Mucosa of stomach (tissue), 1 donor: ENCODE results near the gene HSBP1.

ENCODE experiments used
- H3K27me3 ChIP-seq: one replicate; pipeline ENCODE4 v1.7.0; 2013; ENCODE audit warnings: mild to moderate bottlenecking, low read length; ENCODE audit not compliant: control insufficient read depth, insufficient read depth
- H3K36me3 ChIP-seq: one replicate; pipeline ENCODE4 v1.7.0; 2013; ENCODE audit warnings: low read length; ENCODE audit not compliant: control insufficient read depth, insufficient read depth
- H3K4me1 ChIP-seq: one replicate; pipeline ENCODE4 v1.7.0; 2013; ENCODE audit warnings: mild to moderate bottlenecking, low read length; ENCODE audit not compliant: control insufficient read depth, insufficient read depth
- H3K4me3 ChIP-seq: one replicate; pipeline ENCODE4 v1.7.0; 2013; ENCODE audit warnings: low read length
- H3K9ac ChIP-seq: one replicate; pipeline ENCODE4 v1.7.0; 2013; ENCODE audit warnings: mild to moderate bottlenecking, low read length, moderate library complexity
- H3K9me3 ChIP-seq: one replicate; pipeline ENCODE4 v1.7.0; 2013; ENCODE audit warnings: mild to moderate bottlenecking, low read length, moderate library complexity; ENCODE audit not compliant: control insufficient read depth
- donor health status: Pancreatic carcinoma.

Gene HSBP1

DNA sequence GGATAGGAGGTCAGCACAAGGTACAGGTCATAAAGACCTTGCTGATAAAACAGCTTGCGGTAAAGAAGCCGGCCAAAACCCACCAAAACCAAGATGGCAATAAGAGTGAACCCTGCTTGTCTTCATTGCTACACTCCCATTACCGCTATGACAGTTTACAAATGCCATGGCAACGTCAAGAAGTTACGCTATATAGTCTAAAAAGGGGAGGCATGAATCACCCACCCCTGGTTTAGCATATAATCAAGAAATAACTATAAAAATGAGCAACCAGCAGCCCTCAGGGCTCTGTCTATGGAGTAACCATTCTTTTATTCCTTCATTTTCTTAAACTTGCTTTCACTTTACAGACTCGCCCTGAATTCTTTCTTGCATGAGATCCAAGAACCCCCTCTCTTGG lies 1.0 kb upstream of the HSBP1 start:
- H3K27me3 ChIP-seq: no peaks in the 10 kb centered on the region
- H3K4me1 ChIP-seq: peaks cover 18% of the 10 kb centered on the region
- H3K9ac ChIP-seq: no peak overlapping the region
- no peaks in the 10 kb centered on the region for H3K9me3 ChIP-seq
- H3K36me3 ChIP-seq: no peaks in the 10 kb centered on the region
- no peak overlapping the region for H3K4me3 ChIP-seq

DNA sequence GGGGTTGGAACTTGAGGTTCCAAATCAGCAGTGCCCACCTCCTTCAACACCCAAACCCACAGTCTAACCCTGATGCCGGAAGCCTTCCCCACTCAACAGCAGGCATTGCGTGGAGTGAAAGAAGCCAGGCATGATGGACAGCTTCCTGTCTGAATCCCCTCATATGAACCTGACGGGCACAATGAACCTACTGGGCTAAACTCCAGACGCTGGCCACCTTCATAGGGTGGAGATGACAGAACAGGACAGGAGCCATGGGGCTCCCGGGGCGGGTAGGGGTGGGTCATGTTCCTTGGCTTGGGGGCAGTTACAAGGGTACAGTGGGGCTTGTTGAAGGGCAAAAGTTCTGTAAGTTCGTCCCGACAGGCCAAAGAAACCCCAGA lies 460 bp upstream of the HSBP1 start:
- peaks cover 18% of the 10 kb centered on the region for H3K4me1 ChIP-seq
- H3K9ac ChIP-seq: no peak overlapping the region
- H3K27me3 ChIP-seq: no peaks in the 10 kb centered on the region
- no peaks in the 10 kb centered on the region for H3K36me3 ChIP-seq
- peak overlapping the region; percentile 88 for H3K4me3 ChIP-seq
- no peaks in the 10 kb centered on the region for H3K9me3 ChIP-seq

DNA sequence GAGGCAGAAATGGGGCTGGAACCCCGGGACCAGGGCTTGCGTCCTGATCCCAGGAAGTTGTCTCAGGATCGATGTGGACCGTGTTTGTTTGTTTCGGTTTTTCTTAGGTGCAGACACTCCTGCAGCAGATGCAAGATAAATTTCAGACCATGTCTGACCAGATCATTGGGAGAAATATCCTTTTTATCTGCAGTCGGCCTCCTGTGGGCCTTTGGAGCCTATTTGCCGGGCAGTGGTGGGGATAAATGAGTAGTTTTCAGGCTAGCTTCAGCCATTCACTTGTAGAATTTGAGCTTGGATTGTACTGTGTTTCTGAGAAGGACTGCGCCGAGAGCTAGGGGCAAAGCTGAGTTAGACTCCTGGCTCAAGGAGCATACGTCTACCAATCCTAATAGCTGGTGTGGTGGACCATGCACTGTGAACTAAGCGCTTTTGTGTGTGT lies 816 bp downstream of the HSBP1 start:
- H3K36me3 ChIP-seq: no peaks in the 10 kb centered on the region
- peaks cover 18% of the 10 kb centered on the region for H3K4me1 ChIP-seq
- no peaks in the 10 kb centered on the region for H3K27me3 ChIP-seq
- H3K9ac ChIP-seq: peak overlapping the region; percentile 94
- H3K9me3 ChIP-seq: no peaks in the 10 kb centered on the region
- peak overlapping the region; percentile 88 for H3K4me3 ChIP-seq

DNA sequence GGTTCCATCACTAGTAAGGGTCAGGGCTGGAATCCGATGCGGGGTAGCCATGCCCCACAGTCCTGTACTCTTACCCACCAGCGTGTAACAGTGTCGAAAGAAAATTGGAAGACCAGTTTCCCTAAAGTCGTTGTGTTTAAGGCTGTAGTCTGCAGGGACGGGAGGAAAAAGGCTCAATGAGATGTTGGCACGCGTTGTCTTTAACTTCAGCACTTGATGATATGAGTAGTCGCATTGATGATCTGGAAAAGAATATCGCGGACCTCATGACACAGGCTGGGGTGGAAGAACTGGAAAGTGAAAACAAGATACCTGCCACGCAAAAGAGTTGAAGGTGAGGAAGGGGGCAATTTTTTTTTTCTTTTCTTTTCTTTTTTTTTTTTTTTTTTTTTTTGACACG lies 1.3 kb downstream of the HSBP1 start:
- H3K27me3 ChIP-seq: no peaks in the 10 kb centered on the region
- peaks cover 15% of the 10 kb centered on the region for H3K4me1 ChIP-seq
- H3K9ac ChIP-seq: peak overlapping the region; percentile 94
- no peaks in the 10 kb centered on the region for H3K36me3 ChIP-seq
- peak overlapping the region; percentile 88 for H3K4me3 ChIP-seq
- no peaks in the 10 kb centered on the region for H3K9me3 ChIP-seq

DNA sequence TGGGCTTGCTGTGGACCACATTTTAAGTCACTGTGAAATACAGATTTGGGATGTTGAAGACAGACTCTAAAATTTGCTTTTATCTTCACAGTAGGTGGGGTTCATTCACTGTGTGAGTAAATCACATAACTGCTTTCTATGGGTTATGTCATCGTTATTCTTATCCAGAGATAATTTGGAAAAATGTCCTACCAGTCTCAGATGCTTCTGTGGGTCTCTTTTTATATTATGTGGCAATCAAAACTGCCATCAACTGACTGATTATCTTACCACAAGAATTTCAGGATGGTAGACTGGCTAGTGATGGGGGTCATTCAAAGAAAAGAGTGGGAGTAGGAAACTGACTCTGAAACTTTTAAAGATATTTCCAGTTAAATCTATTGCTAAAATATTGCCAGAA lies 3.1 kb downstream of the HSBP1 start:
- no peak overlapping the region for H3K4me3 ChIP-seq
- H3K4me1 ChIP-seq: peaks cover 12% of the 10 kb centered on the region
- no peak overlapping the region for H3K9ac ChIP-seq
- no peaks in the 10 kb centered on the region for H3K27me3 ChIP-seq
- no peaks in the 10 kb centered on the region for H3K9me3 ChIP-seq
- H3K36me3 ChIP-seq: no peaks in the 10 kb centered on the region

DNA sequence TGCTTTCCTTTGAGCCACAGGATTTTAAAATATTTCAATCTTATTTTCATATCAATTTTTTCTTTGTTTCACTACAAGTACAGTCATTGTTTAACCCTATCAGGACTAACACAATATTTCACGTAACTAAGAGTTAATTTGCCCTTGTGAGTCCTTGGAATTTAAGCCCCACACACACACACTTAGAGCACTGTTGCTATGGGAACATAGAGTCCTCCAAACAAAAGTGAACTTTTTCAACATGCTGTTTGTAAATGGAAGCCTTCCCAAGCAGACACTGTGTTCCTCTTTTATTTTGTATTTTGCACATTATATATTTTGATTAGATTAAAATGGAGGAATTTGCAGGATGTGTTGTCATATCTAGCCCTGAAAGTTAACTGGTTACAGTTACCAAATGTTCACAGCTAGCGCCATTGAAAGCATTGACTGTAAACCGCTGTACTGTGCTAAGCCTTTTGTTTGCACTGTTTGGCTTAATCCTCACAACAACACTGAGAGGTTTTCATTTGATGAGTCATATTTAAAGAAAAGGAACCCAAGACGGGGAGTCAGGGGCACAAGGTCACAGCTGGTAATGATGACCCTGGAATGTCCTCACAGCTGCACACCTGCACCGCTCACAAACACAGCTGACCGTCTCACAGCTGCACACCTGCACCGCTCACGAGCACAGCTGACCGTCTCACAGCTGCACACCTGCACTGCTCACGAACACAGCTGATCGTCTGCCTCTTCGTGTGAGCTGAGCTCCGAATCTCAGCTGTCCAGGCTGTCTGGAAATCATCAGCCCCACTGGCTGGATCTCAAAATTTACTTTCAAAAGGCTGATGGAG lies 6.3 kb downstream of the HSBP1 start:
- H3K36me3 ChIP-seq: no peaks in the 10 kb centered on the region
- no peak overlapping the region for H3K4me3 ChIP-seq

DNA sequence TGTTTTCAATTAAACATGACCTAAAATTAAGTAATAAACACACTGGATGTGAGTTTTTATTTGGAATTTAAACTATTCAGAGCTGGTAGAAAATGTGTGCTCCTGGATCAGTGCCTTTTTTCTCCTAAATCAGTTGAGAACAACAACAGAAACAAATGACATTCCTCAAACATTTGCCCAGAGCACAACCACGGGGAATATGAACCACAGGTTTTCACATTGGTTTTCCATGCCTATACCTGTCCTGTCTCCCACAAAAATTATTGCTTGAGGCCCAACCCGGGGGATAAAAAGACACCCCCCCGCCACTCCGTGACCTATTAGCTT lies 6.8 kb downstream of the HSBP1 start:
- Histone ChIP-seq H3K9me3 (no peaks in the 10 kb centered on the region), H3K36me3 (no peaks in the 10 kb centered on the region), H3K4me1 (no peaks in the 10 kb centered on the region), H3K9ac (no peak overlapping the region), H3K4me3 (no peak overlapping the region), H3K27me3 (no peaks in the 10 kb centered on the region)

More for the DNA sequence above, 6.3 kb downstream of the HSBP1 start:
- no peaks in the 10 kb centered on the region for H3K27me3 ChIP-seq
- peak overlapping the region; percentile 12 for H3K9ac ChIP-seq
- peaks cover 2% of the 10 kb centered on the region for H3K4me1 ChIP-seq
- H3K9me3 ChIP-seq: no peaks in the 10 kb centered on the region

DNA sequence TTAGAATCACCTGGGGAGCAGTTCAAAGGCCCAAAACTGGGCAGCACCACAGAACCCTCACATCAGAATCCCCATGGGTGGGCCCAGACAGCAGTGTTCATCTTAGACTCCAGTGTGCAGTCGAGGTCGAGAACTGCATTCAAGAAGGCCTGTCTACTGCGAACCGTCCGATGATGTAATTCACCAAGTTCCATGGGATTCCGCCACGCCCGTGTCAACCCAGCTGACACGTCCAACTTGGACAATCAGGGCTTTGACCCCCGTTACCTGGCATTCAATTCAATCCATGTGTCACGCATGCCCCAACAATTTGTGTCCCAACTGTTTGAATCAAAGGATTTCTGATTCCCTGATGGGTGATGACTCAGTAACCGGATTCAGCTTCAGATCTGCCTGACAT lies 9.2 kb downstream of the HSBP1 start:
- no peak overlapping the region for H3K4me3 ChIP-seq

DNA sequence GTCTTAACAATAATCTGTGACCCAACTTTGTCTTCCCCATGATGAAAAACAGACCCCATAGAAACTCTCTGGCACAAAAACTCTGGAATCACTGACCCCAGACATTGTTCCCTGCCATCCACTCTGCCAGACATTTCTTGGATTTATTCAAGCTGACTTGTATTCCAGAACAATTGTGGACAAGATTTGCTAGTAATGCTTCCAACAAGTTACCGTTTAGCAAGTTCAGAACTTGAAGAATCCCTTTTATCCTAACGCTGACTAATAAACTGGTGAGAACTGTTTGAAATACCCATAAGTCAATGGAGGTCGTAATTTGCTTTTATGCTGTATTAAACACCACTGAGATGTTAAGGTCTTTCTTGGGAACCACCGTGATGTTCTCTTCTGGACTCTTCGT lies 10.5 kb downstream of the HSBP1 start:
- Histone ChIP-seq H3K4me3 (no peak overlapping the region), H3K4me1 (no peaks in the 10 kb centered on the region), H3K9me3 (no peaks in the 10 kb centered on the region), H3K27me3 (no peaks in the 10 kb centered on the region), H3K36me3 (no peaks in the 10 kb centered on the region), H3K9ac (no peak overlapping the region)

More for the DNA sequence above, 9.2 kb downstream of the HSBP1 start:
- H3K9ac ChIP-seq: no peak overlapping the region
- H3K9me3 ChIP-seq: no peaks in the 10 kb centered on the region
- no peaks in the 10 kb centered on the region for H3K4me1 ChIP-seq
- no peaks in the 10 kb centered on the region for H3K27me3 ChIP-seq
- H3K36me3 ChIP-seq: no peaks in the 10 kb centered on the region

DNA sequence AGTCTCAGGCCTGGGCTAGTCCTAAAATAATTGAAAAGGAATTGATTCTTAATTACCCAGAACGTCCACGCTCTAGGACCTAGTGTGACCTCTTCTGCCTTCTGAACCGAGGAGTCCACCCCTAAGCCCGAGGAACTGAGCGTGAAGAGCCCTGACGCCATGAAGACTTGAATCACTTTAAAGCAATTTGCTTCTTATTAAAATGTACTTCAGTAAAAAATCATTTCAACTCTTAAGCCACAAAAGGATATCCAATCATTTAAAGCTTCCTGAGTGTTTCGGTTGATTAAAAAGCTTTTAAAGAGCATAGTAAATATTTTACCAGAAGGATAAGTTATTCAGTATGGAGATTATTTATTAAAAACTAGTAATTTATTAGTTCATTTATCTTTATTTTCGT lies 11.6 kb downstream of the HSBP1 start:
- Histone ChIP-seq H3K4me1 (no peaks in the 10 kb centered on the region), H3K27me3 (no peaks in the 10 kb centered on the region), H3K4me3 (no peak overlapping the region), H3K36me3 (no peaks in the 10 kb centered on the region), H3K9ac (no peak overlapping the region), H3K9me3 (no peaks in the 10 kb centered on the region)

DNA sequence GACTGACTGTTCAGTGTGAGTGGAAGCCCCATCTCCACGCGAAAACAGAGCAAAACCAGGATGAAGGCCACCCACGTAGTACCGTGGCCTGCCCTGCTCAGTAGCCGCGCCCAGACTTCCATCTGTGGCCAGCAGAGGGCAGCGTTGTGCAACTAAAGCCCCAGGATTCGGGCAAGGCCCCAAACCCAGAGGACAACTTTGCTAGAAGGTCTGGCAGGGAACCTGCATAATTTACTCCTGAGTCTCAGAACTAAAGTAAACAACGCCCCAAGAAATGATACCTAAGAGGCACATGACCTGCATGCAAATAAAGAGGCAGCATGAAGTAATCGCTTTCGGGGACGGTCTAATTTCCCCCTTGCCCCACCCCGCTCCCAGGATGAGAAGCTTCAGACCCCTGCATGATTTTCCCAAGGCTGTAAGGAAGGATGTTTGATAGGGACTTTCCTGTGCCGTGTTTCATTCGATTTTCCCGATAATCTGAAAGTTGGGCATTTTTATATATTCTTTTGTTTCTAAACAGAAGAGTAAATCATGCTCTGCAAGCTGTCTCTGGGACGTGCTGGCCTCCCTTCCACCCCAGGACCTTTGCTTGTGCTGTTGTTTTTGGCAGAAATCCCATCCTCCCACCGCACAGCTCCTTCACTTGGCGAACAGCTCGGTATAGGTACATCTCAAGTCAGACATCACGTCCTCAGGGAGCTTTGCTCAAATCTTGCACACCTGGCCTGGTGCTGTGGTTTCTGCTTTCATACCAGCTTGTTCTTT lies 18.6 kb downstream of the HSBP1 start:
- Histone ChIP-seq H3K36me3 (no peaks in the 10 kb centered on the region), H3K4me1 (peaks cover 3% of the 10 kb centered on the region), H3K9me3 (no peaks in the 10 kb centered on the region), H3K9ac (no peak overlapping the region), H3K4me3 (no peak overlapping the region), H3K27me3 (no peaks in the 10 kb centered on the region)

DNA sequence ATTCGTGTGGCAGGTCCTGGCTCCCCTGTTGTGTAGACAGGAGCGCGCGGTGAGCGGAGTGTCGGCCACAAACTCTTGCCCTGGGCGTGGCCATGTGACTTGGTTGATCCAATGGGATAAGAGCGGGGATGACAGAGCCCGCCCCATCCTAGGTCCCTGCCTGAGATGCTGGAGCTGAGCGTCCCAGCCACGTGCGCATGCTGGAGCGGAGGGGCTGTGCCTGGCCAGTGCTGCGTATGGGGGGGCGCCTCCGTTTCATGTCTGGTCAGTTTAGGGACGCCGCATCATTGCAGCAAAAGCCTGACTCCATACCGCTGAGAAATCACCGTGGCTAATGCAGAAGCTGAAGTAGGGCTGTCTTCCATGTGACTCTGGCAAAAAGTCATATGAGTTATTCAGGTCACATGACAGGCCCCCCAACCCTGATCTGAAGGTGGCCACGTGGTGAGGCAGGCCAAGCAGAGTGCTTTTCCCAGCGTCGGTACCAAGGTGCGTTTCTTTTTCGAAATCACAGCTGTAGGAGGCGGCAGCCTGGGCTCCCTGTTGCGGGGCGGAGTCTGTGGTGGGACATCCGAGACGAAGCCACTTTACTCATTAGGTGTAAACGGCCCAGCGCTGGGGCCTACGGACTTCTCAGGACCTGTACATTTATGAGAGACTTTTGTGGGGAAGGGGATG lies 22.5 kb downstream of the HSBP1 start:
- no peak overlapping the region for H3K4me3 ChIP-seq
- H3K9ac ChIP-seq: no peak overlapping the region
- H3K27me3 ChIP-seq: no peaks in the 10 kb centered on the region
- H3K4me1 ChIP-seq: peaks cover 3% of the 10 kb centered on the region
- H3K36me3 ChIP-seq: no peaks in the 10 kb centered on the region
- no peaks in the 10 kb centered on the region for H3K9me3 ChIP-seq
